Kidney (tissue), 14 donors: Measurements from ENCODE around the gene UBE2L5. TPM values are rescaled to one million over a fixed set of nuclear protein-coding genes. Genes with fewer than 3 reads are reported as not detected.

Experiments used
- DNase-seq, 5 donors: peaks; one replicate each; pipeline ENCODE4 v3.0.0-alpha.2; 2013 to 2020
- FAIRE-seq: peaks from 2 replicates; lab custom pipeline; 2012; peaks lifted over from hg19 to GRCh38; lab: Jason Lieb, UNC
- H3K27ac ChIP-seq, 2 donors: one replicate each; pipeline ENCODE4 v1.7.0; 2013; ENCODE audit warnings: low read depth in 2 of 2, low read length in 2 of 2, inconsistent platforms in 1 of 2
- H3K27me3 ChIP-seq: one replicate; pipeline ENCODE4 v1.7.1; 2013; ENCODE audit warnings: low read length, inconsistent platforms; ENCODE audit not compliant: control insufficient read depth, insufficient read depth
- H3K36me3 ChIP-seq, 3 donors: one replicate each; pipeline versions ENCODE4 v1.7.0 to v1.7.1; 2013; ENCODE audit warnings: low read length in 3 of 3, control low read depth in 1 of 3, inconsistent platforms in 1 of 3; ENCODE audit not compliant: insufficient read depth in 3 of 3, control insufficient read depth in 2 of 3
- H3K4me1 ChIP-seq, 3 donors: one replicate each; pipeline versions ENCODE4 v1.7.0 to v1.7.1; 2013; ENCODE audit warnings: low read length in 3 of 3, inconsistent platforms in 1 of 3, low read depth in 1 of 3; ENCODE audit not compliant: control insufficient read depth in 2 of 3, insufficient read depth in 2 of 3
- H3K4me3 ChIP-seq, 3 donors: one replicate each; pipeline versions ENCODE4 v1.7.0 to v1.8.1; 2013; ENCODE audit warnings: low read length in 3 of 3, control low read depth in 1 of 3, inconsistent platforms in 1 of 3
- H3K9ac ChIP-seq, 3 donors: one replicate each; pipeline versions ENCODE4 v1.7.0 to v1.7.1; 2013; ENCODE audit warnings: low read length in 3 of 3, control low read depth in 1 of 3, inconsistent platforms in 1 of 3
- H3K9me3 ChIP-seq, 3 donors: one replicate each; pipeline versions ENCODE4 v1.7.0 to v1.7.1; 2013; ENCODE audit warnings: low read length in 3 of 3, control low read depth in 1 of 3, inconsistent platforms in 1 of 3; ENCODE audit not compliant: control insufficient read depth in 2 of 3, insufficient read depth in 1 of 3
- CTCF ChIP-seq: IDR thresholded peaks from 3 replicates; pipeline ENCODE4 v1.5.1; 2012; ENCODE audit warnings: mild to moderate bottlenecking, moderate library complexity, borderline replicate concordance; ENCODE audit not compliant: insufficient read depth; ENCODE audit errors: extremely low read depth
- intact Hi-C: fragments of 100-400 bp; cut with DNase I; formaldehyde crosslinking; loops from one replicate; pipeline ENCODE4 v1.11.1; 2022
- polyA plus RNA-seq: library from polyadenylated mRNA; stranded (reverse); fragments of 350-450 nt; fragmentation: Illumina TruSeq; extraction: RNeasy Lipid Tissue Mini Kit (QIAGEN cat#74804); gene quantifications from one replicate; pipeline ENCODE4 v1.2.3, GENCODE V29; 2014; ENCODE audit warnings: low read depth, low replicate concordance; ENCODE audit not compliant: insufficient read depth
- total RNA-seq: library from RNA; stranded (reverse); fragmentation: NEBNext Ultra II Directional; extraction: Animal tissue kit (Norgen Biotek cat#: 25700); gene quantifications from one replicate; pipeline ENCODE4 v1.2.1, GENCODE V29; 2021
- donor health status: control.
- donor health status: control.
- donor health status: control.
- donor health status: control.
- donor health status: control.
- donor health status: DM: yes; HTN: yes; CAD: no.
- donor health status: Normal renal cell carcinoma (clear cell type).

The UBE2L5 gene
- total and polyA plus RNA-seq, 2 donors from 2014 or later = not detected

- TF ChIP-seq CTCF = no peak
- Histone ChIP-seq H3K27me3 (no peaks in the 10 kb centered on the region), H3K36me3 (no peaks in the 10 kb centered on the region), H3K27ac (no peak overlapping the region), H3K9ac (no peak overlapping the region), H3K4me1 (no peaks in the 10 kb centered on the region), H3K9me3 (no peaks in the 10 kb centered on the region), H3K4me3 (no peak overlapping the region)
- DNase-seq = no peak
- no peak for FAIRE-seq
- intact Hi-C loops = no loop called here
Measured at GRCh38 chr13:30429235-30429634, 6.9 kb downstream of the UBE2L5 start.

GRCh38 chr13:30429721-30430694 is 7.7 kb downstream of the UBE2L5 start:
- no peaks in the 10 kb centered on the region for H3K9me3 ChIP-seq
- H3K4me3 ChIP-seq = no peak overlapping the region
- intact Hi-C loops = no loop called here
- no peak overlapping the region for H3K27ac ChIP-seq
- H3K27me3 ChIP-seq = no peaks in the 10 kb centered on the region
- no peak overlapping the region for H3K9ac ChIP-seq
- no peaks in the 10 kb centered on the region for H3K4me1 ChIP-seq
- no peaks in the 10 kb centered on the region for H3K36me3 ChIP-seq
- FAIRE-seq (no peak), DNase-seq (no peak)
- no peak for TF ChIP-seq CTCF

GRCh38 chr13:30431269-30431940 is 9.1 kb downstream of the UBE2L5 start:
- Histone ChIP-seq H3K9ac (no peak overlapping the region), H3K27me3 (no peaks in the 10 kb centered on the region), H3K36me3 (no peaks in the 10 kb centered on the region), H3K27ac (no peak overlapping the region), H3K9me3 (no peaks in the 10 kb centered on the region), H3K4me1 (no peaks in the 10 kb centered on the region), H3K4me3 (no peak overlapping the region)
- FAIRE-seq (no peak), DNase-seq (no peak)
- intact Hi-C loops = no loop called here
- TF ChIP-seq CTCF = no peak
